Transverse colon (tissue), 3 donors: ENCODE results near the gene ERN2.

Experiments
- EP300 ChIP-seq: sonication (generic); formaldehyde crosslinking; IDR thresholded peaks from one replicate; pipeline ENCODE4 v1.6.1; 2017; ENCODE audit warnings: antibody characterized with exemption, low read depth
- POLR2A ChIP-seq: fragments of 450-650 bp; IDR thresholded peaks from one replicate; pipeline ENCODE4 v1.6.1; 2016; ENCODE audit warnings: antibody characterized with exemption, mild to moderate bottlenecking, moderate library complexity
- TF ChIP-seq, protein P1 (sequence below), 5 experiments: fragments of 200-600 bp in 3 of 5; fragments of 450-650 bp in 2 of 5; sonication (generic) in 3 of 5; IDR thresholded peaks; 1 replicate in 2 of 5; 2 replicates in 3 of 5; pipeline ENCODE4 v1.5.1; 2016 to 2017; ENCODE audit warnings: antibody characterized with exemption in 5 of 5, inconsistent platforms in 3 of 5, mild to moderate bottlenecking in 2 of 5, moderate library complexity in 1 of 5

DNA sequence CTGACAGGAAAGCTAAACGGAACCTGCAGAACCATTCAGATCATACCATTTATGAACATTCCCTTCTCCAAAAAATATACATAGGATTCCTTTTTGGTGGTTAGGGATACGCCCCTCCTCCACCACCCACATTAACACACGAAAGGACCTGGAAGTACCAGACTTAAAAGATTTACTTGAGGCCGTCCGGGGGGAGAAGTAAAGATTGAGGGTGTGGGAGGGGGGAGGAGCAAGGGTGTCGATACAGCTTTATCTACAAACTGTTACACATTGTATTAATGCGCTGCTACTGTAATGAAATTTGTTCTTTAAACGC is 72.4 kb downstream of the ERN2 start:
- TF ChIP-seq, protein P1, sequence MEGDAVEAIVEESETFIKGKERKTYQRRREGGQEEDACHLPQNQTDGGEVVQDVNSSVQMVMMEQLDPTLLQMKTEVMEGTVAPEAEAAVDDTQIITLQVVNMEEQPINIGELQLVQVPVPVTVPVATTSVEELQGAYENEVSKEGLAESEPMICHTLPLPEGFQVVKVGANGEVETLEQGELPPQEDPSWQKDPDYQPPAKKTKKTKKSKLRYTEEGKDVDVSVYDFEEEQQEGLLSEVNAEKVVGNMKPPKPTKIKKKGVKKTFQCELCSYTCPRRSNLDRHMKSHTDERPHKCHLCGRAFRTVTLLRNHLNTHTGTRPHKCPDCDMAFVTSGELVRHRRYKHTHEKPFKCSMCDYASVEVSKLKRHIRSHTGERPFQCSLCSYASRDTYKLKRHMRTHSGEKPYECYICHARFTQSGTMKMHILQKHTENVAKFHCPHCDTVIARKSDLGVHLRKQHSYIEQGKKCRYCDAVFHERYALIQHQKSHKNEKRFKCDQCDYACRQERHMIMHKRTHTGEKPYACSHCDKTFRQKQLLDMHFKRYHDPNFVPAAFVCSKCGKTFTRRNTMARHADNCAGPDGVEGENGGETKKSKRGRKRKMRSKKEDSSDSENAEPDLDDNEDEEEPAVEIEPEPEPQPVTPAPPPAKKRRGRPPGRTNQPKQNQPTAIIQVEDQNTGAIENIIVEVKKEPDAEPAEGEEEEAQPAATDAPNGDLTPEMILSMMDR (IDR thresholded peaks at IDR 0.05): no peak
- TF ChIP-seq EP300: no peak
- no peak for TF ChIP-seq POLR2A
